DMS53 (cell line): ENCODE measurements around the gene C18orf63.

ENCODE experiments used
- DNase-seq: peaks from one replicate; lab custom pipeline; 2025; lab: John Stamatoyannopoulos, UW

The C18orf63 gene

DNA sequence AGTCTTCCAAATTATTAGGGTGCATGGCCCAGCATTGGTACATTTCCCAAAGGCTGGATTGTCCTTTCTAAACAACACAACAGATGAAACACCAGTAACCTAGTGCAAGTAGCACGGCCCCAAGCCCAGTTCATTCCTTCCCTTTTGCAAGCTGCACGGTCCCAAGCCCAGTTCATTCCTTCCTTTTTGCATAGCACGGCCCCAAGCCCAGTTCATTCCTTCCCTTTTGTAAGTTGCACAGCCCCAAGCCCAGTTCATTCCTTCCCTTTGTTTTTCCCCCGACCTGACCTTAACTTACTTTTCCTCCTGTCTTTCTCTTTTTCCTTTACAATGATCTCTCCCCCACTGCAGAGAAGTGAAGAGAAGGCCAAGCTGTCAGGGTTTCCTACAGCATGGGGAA, 60.9 kb downstream of the C18orf63 start:
- no peak for DNase-seq

DNA sequence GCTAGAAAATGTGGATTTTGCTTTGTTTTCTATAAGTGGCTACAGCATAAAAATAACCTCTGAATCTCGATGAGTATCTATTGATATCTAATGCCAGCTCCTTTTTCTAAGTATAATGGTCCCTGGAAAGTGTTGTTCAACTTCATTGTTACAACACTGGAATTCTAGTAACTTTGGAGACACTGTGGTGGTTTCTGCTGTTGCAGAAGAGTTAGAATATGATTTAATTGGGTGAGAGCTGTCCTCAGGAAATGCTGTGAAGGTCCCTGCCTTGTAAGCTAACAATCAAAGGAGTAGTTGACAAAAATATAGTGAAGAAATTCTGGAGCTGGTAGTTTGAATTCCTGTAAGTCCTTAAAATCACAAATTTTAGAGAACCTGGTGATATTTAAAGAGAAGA, 62.1 kb downstream of the C18orf63 start:
- DNase-seq, result no peak

DNA sequence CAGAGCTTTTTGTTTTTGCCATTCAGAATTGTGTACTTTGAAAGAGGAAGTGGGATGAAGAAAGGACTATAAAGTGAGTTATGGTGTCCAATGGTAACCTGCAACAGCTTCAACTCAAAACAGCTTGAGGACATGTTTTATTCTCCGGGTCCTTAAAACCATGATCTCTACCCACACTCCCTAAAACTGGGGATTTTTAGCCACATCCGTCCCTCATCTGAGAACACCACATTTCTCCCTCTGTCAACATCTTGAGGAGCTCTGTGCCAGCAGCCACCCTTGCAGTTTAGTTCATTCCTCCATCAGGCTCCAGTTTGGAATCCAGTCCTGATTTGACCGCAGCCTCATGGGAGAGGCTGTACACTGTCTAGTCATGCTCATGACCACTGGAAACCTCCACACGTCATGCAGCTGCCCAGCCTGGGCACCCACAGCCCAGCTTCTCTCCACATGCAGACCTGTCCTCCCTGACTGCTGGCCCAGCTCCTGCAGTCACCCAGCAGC, 62.6 kb downstream of the C18orf63 start:
- DNase-seq, result no peak

DNA sequence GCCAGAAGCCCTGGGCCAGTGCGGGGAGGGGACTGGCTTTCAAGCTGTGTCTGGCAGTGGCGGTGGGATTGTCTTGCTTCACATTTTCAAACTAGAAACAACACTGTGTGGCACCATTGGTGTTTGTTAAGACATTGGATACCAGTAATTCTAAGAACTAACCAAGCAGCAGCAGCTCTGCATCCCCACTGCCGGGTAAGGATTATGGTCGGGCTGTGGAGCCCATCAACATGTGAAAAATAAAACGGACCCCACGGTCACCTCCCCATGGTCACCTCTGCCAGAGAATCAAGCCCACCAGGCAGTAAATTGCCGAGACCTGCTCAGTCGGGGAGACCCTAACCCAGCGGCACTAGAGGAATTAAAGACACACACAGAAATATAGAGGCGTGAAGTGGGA, 65.3 kb downstream of the C18orf63 start:
- DNase-seq, result no peak

DNA sequence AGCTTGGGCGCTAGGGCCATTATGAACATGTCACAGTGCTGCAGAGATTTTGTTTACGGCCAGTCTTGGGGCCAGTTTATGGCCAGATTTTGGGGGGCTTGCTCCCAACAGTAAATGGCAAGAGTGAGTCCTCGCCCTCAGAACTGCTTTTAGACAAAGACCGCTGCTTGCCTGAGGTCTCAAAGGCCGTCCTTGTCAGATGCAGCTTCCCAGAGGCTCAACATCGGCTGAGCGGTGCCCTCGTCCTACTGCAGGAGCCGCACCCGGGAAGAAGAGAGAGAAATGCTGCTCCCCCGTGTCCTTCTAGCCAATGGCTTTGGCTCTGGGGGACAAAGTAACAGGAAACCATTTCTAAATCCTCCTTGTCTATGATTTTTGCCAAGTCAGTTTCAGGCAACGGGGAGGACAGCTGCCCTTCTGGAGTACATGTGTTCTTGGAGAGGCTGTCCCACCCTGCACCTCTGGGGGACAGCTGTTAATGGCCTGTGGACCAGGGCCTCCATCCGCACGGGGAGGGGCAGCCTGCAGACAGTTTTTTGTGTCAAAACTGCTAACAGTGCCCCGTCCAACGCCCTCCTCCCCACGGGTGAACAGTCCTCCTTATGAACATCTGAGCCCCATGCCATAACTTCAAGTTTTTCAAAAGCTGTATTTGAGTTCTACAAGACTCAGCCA, 66.1 kb downstream of the C18orf63 start:
- DNase-seq, result no peak

DNA sequence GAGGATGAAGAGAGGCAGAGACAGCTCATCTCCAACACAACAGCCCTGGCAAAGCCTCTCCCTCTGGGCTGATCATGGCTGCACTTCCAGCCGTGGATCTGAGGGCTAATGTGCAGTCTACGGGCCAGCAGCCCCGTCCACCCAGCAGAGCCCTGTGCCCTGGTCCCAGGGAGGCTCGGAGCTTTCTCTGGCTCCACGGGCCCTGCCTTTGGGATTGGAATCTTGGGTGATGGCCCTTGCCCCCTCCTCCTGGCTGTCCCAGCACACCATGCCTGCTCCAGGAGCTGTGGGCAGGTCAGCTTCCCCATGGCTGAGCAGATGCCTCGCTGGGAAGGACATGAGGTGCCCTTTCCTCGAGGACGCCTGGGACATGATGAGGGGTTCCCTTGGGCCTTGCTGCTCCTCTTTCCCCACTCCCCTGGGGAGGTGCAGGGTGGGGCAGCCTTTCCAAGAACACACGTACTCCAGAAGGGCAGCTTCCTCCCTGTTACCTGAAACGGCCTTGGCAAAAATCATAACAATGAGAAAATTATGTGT, 66.9 kb downstream of the C18orf63 start:
- DNase-seq, result no peak

DNA sequence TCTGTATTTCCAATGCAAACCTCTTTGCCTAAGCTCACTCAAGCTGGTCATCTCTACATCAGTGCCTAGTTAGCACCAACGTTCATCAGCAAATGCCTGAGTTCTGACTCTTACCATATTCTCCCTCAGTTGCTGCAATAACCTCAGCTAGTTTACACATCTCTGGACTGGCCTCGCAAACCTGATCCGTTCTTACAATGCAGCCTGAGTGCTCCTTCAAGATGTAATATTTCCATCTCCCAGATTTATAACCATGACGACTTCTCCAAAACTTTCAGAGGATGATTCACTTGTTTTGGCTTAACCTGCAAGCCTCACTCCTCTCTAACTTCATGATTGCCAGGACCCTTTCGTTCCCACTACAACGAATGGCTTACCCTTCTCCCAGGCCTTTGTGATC, 71.7 kb downstream of the C18orf63 start:
- no peak for DNase-seq

DNA sequence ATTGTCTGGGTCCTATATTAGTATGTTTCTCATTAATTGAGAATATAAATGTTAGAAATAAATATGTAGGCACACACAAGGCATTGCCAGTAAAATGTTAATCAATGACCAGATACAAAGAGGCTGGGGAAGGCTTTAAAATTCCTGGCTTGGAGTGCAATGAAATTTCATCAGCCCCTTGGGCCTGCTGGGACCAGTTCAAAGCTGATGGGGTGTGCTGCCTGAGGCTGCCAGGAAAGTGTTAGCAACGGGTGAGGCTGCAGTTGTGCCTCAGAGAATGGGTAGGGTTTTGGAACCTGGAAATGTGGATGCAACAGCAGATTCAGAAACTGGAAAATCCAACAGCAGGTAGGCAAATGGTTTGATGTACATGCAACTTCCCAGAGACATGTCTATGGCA, 72.6 kb downstream of the C18orf63 start:
- no peak for DNase-seq

DNA sequence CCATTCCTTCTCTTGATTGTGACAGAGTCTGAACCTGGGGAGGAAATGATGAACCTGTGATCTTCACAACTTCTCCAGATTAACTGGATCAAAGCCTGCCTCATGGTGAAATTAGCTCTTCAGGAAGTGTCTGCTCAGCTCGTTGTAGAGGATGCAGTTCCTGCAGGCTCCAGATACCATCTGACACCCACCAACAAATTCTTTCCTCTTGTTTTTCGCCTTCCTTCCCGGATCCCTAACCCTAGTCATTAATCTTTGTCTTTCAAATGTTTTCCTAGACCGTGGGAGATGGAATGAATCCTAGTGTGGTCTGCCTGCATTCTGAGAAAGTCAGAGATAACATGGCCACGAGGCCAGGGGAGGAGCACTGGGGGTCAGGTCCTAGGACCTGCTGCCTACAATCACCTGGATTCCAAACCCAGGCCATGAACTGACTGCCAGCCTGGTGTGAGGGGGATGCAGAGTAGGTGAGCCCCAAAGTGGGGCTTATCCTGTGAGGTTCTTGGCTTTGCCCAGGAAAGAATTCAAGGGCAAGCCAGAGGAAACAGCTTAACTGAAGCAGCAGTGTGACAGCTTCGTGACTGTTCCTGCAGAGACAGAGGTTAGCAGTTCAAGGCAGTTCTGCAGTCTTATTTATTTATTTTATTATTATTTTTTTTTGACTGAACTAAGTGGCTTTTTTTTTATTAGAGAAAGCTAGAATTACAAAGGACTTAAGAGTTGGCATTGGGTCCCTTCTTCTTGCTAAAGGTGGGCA, 73.7 kb downstream of the C18orf63 start:
- no peak for DNase-seq

DNA sequence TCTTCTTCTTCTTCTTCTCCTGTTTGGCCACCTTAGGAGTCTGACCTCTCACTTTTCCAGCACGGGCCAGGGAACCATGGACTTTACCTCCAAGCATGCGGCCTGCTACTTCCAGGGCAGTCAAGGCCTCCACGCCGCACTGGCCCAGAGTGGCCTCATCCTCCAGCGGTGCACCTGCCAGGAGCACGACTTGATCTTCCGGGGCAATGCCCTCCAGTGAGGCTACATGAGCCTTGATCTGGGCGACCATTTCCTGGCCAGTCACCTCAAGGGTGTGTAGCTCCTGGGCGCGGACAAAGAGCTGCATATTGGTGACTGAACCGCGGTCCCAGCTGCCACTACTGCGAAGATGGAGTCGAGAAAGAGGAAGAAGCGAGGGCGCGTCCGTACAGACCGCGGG, 74.4 kb downstream of the C18orf63 start:
- DNase-seq, result no peak

DNA sequence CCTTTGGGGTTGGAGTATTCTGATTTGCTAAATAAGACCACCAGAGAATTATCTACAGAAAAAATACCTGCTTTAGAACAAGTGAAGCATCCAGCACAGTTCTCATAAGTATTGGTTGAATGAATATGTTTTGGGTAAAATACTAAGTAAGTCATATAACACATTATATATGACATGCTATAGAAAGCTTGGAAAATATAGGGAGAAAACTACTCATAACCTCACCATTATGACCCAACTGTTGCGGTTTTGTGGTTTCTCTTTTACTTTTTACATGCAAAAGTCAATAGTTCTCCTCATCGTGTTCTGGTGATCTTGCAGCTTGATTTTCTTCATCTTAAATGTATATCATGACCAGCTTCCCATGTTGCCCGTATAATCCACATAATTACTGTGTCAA, 75.3 kb downstream of the C18orf63 start:
- DNase-seq, result no peak

DNA sequence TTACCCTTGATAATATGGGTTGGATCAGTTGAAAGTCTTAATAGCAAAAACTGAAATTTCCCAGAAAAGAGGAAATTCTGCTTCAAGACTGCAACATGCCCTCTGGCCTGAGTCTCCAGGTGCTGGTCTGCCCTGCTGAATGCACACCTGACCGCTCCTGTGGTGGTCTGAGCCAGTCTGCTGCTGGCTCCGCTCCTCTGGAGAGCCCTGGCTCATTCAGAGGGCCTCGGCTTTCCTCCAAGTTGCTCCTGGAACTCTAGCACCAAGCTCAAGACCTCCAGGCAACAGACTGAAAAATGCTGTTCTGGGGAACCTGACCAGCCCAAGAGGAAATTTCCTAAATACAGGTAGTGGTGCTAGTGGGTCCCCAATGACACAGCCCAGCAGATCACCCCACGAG, 76.7 kb downstream of the C18orf63 start:
- DNase-seq, result no peak

DNA sequence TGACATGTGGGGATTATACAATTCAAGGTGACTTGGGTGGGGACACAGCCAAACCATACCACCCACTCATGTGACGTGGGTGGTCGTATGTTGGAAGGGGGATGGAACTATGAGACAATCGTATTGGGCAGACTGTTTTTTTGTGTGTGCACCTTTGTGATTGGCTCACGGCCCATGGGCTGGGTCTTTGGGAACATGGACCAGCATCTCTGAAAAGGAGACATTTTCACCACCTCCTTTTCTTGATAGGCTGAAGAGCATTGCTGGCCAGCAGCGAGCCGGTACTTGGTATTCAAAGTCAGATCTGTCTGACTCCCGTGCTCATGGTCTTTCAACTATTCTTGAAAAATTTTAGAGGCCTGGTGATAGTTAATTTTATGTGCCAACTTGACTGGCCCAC, 79.4 kb downstream of the C18orf63 start:
- DNase-seq, result no peak

DNA sequence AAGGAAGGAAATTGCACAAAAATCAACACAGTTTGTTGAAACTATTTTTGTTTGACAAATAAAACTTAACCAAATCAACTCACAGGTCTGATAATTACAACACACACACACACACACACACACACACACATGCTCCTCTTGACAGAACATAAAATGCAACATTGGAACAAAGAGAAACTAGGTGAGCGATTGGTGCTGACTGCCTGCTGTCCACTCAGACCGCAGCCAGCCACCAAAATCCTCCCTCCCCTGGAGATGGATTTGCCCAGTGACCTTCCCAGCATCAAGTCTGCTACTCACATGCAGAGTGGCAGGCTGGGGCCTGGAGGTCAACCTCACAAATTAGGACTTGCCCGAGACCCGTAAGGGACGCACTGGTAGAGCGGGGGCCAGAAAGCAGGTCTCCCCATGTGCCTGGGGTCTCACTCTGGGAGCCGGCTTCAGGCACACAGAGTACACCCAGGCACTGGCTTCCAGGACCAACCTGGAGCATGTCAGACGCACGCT, 80.1 kb downstream of the C18orf63 start:
- no peak for DNase-seq

DNA sequence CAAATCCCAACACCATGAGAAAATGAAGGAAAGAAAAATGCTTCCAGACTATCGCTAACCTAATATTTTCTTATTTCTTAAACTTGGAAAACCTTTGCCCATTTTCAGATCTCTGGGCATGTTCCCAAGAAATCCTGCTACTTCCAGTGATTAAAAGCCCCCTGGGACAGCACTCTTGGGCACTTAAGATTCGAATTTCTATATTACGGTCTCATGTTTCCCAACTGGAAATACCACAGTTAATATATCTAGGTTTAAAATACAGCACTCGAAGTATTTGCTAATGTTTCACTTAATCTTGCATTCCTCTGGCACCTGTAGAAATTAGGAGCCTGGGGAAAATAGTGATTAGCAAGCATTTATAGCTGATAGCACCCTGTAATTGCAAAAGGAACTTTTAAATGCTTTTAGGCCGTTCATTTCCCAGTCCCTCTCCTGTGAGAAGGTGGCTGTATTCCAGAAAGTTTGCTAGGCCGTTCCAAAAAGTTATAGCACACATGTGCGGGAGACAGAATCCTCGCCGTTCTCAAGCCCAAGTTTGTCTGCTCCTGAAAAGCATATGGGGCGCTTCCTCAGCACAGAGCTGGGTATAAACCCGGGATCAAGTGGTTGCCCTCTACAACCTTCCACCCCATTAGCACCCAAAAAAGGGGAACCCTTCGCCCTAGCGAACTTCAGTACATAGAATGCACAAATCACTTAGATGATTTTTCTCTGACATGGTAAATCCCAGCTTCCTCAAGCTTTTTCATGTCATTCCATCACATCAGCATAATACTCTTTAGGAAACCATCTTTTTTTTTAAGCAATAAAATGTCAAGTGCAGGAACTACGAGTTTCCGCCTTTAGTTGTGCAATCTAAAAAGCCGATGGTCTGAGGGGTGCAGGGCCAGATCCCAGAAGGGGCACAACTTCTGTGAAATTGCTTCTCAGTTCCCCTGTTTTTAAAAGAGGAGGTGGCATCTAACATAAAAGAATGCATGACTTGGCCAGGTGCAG, 80.8 kb downstream of the C18orf63 start:
- no peak for DNase-seq

DNA sequence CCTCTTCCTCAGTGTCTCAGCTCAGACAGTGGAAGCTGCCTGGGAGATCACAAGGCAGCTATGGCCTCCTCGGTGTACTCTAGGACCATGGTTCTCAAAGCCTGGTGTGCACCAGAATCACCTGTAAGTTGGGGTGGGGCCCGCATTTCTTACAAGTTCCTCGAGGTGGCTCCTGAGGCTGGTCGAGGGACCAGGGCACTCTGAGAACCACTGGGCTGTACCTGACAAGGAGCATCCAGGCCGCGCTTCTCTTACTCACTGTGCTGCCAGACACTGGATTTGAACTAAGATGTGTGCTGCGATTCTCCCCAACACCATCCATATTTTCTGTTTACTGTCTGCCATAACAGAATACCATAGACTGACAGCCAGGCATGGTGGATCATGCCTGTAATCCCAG, 81.9 kb downstream of the C18orf63 start:
- peak; percentile 21 for DNase-seq

DNA sequence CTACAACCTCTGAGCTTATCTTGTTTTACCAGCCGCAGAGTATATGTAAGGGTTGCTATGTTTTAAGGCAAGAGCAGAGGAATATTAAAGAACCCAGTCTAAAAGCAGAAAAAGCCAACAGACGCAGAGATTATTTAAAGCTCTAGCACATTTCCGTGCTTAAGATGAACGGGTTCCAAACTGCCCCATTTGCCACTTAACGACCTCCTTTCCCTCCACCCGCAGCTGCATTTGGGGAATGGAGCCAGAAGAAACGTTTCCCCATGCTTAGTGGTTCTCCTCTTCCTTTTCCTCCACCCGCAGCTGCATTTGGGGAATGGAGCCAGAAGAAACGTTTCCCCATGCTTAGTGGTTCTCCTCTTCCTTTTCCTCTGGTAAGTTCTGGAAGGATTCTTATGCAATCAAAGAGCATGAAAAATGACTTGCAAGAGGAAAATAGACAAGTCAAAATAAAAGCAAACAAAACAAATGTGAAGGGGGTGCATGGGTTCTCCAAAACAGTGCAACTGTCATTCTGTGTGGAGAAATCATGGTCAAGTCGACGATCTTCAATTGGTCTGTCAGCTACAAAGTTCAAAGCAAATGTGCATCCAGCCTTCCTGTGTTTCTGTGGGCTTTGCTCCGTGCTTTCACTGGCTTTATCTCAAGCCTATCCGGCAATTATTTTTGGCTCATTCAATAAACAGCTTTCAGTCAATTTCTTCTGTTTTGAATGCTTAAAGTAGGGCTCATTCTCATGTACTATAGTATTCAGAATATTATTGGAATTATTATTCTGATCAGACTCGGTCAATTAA, 83.7 kb downstream of the C18orf63 start:
- no peak for DNase-seq

DNA sequence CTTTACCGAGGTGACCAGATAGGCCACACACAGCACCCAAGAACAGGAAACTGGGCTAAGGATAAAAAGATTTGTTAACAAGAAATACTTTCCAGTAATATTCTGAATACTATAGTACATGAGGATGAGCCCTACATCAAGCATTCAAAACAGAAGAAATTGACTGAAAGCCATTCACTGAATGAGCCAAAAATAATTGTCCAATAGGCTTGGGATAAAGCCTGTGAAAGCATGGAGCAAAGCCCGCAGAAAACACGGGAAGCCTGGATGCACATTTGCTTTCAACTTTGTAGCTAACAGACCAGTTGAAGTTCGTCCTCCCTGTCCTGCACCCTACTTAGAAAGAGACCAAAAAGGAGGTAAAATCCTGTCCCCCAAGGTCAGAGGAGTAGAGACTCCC, 85.2 kb downstream of the C18orf63 start:
- no peak for DNase-seq

DNA sequence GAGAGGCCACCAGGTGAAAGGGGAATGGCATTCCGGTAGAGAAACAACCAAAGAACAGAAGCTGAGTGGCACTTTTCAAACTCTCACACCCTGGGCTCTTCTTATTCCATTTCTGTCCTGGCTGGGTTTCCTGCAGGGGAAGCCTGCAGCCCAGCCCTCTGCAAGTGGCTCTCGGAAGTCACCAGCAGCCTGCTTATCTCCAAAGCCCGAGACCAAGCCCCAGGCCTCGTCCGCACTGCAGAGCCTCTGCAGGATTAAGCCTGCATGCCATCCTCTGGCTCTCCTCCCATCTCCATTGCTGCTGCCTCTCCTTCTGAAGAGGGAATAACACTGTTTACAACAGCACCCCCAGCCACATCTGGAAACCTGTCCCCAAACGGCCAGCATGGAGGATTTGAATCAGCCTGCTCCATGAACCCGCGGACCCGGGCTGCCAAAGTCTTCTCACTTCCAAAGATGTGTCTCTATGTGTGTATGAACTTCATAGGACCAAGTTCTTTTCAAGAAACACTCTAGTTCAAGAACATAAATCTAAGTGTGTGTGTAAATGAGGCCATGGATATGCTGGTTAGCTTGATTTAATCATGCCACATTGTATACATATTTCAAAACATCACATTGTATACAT, 87.3 kb downstream of the C18orf63 start:
- no peak for DNase-seq

DNA sequence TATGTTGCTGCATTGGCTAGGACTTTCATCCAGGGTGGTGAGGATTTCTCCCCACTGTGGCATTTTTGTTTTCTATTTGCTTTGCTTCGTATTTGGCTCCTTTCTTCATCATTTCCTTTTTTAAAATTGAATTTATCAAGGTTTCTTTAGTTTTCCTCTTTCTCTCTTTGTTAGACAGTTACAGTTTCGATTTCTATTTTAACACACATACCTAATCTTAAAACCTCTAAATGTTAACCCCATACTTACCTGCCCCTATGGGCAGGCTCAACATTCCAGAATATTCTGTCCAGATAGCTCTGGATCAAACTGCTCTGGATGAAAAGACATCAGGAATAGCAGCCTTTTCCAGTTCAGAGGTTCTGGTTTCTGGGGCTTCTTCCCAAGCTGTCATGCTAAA, 92.2 kb downstream of the C18orf63 start:
- no peak for DNase-seq
